Germinal center (tissue), 1 donor: Measurements from ENCODE around the gene CCDC15.

Experiments used
- DNase-seq: peaks from one replicate; pipeline ENCODE4 v3.0.0; 2012; ENCODE audit warnings: mixed read lengths, low spot score

CCDC15 gene, protein sequence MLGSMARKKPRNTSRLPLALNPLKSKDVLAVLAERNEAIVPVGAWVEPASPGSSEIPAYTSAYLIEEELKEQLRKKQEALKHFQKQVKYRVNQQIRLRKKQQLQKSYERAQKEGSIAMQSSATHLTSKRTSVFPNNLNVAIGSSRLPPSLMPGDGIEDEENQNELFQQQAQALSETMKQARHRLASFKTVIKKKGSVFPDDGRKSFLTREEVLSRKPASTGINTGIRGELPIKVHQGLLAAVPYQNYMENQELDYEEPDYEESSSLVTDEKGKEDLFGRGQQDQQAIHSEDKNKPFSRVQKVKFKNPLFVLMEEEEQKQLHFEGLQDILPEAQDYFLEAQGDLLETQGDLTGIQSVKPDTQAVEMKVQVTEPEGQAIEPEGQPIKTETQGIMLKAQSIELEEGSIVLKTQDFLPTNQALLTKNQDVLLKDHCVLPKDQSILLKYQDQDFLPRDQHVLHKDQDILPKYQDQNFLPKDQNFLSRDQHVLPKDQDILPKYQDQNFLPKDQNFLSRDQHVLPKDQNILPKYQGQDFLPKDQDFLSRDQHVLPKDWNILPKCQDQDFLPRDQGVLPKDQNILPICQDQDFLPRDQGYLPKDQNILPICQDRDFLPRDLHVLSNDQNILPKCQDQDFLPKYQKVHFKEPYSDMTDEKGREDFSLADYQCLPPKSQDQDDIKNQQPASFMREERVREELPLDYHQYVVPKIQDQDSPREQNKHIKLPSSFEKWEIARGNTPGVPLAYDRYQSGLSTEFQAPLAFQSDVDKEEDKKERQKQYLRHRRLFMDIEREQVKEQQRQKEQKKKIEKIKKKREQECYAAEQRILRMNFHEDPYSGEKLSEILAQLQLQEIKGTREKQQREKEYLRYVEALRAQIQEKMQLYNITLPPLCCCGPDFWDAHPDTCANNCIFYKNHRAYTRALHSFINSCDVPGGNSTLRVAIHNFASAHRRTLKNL

DNA sequence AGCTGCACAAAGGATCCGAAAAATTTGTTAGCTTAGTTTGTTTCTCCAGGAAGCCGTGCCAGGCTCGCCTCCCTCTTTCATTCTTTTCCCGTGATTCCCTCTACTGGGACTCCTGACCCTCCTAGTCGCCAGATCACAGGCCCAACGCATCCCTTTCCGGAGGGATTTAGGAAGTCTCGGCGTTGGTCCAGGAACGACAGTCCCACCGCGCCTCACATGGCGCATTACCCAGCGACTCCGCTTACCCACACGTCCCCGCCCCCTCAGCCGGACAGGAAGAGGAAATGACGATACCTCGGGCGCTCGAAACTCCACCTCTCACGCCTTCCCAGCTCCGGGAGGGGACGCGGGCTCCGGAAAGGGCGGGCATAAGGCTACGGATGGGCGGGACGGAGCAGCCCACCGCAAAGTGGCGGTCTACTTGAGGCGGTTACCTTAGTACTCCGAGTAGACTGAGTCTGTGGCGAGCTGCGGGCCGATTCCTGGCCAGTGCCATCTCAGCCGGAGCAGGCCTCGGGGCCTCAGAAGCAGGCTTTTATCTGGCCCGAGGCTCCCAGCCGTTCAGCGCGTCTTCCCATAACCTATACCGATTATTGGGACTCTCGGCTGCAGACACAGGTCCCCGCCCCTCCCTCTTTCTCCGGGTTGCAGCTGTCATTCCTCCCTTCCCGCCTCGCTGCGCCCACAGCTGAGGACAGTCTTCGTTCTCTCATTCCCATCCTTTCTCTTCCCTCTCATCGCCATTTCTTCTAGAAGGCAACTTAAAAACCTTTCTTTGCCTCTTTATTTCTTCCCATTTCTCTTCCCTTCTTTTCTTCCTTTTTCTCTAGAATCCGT lies at the start of gene CCDC15:
Gene CCDC15, plus strand, starts transcription at position 450 of the 837 bp plus-strand sequence. CDS start 531 bp downstream, outside the sequence.
- peak; percentile 92 for DNase-seq

DNA sequence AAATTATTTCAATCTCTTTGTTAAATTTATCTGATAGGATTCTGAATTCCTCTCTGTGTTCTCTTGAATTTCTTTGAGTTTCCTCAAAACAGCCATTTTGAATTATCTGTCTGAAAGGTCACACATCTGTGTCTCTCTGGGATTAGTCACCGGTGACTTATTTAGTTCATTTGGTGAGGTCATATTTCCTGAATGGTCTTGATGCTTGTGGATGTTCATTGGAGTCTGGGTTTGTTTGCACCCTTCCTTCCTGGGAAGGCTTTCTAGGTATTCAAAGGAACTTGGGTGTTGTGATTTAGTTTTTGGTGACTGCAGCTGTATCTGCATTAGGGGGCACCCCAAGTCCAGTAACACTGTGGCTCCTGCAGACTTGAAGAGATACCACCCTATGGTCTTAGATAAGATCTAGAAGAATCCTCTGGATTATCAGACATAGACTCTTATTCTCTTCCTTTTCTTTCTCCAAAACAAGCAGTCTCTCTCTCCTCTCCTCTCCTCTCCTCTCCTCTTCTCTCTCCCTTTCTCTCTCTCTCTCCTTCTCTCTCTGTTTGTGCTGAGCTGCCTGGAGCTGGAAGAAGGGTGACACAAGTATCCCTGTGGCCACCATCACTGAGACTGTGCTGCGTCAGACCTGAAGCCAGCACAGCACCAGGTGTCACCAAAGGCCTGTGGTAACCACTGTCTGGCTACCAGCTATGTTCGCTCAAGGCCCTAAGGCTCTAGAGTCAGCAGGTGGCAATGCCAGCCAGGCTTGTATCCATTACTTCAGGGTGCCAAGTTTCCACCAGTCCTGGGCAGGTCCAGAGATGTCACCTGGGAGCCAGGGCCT lies 38.2 kb upstream of the CCDC15 start:
- DNase-seq = no peak

DNA sequence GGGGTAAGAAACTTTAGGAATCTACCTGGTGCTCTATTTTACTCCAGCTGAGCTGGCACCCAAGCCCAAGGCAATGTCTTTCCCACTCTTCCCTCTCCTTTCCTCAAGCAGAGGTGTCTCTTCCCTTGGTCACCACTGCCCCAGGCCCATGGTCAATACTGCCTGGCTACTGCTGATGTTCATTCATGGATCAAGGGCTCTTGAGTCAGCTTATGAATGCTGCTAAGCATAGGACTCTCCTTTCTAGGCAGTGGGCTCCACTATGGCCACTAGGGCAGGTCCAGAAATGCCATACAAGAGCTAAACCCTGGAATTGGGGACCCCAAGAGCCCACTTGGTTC lies 37.7 kb upstream of the CCDC15 start:
- DNase-seq = no peak

DNA sequence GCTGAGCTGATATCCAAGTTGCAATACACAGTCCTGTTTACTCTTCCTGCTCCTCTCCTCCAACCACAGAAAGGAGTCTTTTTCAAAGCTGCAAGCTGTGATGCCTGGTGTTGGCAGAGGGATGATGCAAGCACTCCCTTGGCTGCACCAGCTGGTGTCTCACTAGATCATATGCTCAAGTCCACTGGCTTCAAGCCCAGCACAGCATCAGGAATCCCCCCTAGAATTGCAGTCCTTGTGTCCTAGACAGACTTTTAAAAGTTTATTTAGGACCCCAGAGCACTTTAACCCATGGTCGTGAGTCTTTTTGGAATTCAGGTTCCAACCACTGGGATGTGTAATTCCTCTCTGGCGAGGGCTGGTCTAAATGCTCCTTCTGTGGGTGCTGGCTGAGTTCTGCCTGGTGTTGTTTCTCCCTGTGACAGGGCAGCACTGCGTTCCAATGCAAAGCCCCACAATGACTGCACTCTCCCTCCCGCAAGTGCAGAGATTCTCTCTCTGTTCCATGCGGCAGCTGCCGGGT lies 36.8 kb upstream of the CCDC15 start:
- no peak for DNase-seq

DNA sequence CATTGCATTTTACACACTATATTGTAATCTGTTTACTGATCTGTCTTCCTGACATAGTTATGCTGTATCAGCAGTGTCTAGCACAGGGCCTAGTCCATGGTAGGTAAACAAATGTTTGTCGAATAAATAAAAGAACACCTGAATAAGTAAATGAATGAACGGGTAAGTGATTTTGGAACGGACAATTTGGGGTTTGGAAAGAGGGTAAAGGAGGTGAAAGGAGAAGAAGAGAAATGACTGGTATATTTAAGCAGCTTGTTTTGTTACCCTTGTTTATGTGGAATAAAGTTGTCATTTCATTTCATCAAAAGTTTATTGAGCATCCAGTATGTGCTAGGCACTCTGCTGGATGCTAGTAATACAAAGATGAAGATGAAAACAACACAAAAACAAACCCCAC lies 35.1 kb upstream of the CCDC15 start, which contains the start of gene HEPN1:
Gene HEPN1, plus strand, starts transcription at position 301 of the 400 bp plus-strand sequence.
- DNase-seq = no peak

DNA sequence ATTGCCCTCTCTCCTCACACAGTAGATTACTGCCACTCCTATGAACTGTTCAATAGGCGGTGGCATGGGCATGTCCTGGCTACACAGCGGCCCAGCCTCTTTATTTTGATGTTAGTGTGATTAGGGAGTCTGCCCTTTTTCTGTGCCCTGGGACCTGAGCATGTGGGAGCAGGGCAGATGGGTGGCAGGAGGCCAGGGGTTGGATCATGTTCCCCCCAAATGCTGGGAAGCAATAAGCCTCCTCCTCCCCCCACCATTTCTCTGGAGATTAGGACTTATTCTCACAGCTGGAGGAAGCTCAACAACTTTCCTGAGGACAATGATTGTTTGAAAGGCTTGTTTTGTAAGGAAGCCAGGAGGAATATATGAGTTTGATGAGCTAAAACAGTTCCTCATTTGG lies 34.1 kb upstream of the CCDC15 start:
- DNase-seq = no peak

DNA sequence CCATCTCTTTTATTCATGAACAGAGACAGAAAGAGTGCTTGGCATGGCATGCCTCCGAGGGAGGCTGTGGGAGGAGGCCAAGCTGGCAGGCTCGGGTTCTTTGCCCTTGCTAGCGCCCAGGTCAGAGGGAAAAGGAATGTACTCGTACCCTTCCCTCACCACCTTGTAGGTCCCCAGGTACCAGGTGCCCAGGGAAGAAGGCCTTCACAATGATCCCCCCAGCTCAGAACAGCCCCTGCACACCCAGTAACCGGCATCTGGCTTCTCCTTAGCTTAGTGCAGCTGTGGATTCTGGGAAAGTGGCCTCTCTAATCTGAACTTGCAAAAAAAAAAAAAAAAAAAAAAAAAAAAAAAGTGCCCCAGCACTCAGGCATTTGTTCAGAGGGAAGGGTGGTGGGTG lies 33.6 kb upstream of the CCDC15 start:
- DNase-seq = no peak

DNA sequence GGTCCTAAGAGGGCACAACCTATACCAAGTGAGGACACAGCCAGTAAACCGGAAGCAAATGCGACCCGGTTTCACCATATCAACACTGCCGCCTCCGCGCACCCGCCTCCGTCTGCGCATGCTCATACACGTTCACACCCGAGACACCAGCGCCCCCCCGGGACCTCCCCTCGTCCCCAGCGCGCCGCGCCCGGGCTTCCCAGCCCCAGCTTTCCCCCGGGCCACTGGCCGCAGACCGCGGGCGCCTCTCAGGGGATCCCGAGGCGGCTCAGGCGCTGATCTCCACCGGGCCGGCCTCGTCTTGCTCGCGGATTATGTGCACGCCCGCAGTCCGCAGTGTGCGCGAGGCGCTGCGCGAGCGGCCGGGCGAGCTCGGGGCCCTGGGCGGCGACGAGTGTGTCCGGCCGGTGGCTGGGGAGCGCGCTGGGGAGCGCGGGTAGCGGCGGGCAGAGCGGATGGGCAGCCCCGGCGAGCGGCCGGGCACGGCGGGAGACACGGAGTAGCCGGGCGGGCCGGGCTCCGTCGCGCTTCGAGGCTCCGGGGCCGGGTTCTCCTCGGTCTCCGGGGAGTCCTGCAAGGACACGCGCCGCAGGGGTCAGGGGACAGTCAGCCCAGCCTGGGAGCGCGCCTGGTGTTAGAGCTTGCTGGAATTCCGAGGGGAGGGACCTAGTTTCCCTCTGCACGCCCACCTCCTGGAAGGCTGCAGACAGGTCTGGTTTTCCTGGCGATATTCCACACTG lies 33.0 kb upstream of the CCDC15 start:
- peak; percentile 90 for DNase-seq

DNA sequence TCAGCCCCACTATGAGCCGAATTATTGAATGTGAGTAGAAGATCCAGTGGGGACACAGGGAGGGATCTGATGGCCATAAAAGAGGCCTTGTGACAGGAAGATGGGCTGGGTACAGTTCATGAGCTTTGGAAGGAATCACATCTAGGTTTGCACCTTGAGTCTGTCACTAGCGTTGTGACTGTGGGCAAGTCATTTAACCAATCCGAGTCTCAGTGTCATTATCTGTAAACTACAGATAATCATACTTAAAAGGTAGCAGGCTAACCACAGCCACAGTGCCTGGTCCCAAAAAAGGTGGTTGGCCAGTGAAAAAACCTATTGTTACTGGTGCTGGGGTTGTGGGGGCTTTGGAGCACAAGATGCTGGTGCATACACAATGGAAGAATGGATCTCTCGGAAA lies 31.2 kb upstream of the CCDC15 start:
- no peak for DNase-seq

DNA sequence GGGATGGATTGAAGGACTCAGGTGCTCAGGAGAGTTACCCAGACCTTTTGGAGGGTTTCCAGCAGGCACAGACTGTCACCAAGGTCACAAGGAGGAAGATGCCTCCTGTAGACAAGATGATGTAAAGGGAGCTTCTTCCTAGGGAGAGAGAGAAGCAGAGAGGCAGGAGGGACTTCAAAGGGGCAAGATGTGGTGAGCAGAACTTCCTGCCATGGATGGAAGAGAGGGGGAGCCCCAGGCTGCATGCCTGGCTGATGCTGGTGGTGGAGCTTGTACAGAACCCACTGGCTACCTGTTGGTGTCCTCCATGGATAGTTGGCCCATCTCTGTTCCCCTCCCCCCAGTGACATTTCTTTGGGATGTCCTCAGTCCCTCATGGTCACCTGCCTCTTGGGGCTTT lies 30.7 kb upstream of the CCDC15 start:
- no peak for DNase-seq

DNA sequence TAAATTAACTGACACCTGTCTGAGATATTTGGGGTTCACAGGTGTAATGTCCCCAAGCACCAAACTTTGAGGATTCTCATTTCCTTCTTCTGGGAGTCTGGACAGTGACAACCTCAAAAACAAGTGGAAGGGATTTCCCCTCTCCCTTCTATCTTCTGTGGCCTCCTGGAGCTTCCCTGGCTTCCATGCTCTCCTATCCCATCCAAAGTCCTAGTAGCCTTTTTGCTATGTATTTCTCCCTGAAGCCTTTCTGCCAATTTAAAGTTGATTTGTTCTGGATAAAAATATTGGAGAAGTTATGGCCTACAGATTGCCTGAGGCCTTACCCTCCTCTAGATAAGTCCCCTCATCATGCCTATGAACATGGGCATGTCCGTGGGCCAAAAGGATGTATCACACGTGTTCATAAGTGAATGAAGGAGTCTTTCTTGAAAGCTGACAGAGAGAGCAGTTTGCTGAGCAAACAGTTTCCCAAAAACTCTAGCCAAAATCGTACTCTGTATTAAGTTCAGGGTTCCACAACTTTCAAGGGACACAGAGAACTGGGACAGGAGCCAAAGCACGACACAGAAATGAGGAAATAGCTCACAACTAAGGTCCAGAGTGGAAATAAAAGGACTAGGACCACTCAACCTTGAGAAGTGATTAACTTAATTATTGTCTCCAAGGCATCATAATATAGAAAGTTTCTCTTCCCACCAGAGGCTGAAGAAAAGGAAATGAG lies 24.9 kb upstream of the CCDC15 start:
- no peak for DNase-seq

DNA sequence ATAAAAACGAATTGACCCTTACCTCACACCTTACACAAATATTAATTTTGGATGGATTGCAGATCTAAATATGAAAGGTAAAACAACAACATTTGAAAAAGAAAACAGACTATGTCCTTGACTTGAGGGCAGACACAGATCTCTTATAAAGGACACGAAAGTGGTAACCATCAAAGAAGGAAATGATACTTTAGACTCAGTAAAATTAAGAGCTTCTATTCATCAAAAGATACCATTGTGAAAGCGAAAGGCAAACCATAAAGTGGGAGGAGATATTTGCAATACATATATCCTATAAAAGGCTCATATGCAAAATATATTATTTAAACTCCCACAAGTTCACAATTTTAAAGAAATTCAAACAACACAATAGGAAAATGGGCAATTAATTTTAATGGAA lies 23.2 kb upstream of the CCDC15 start:
- DNase-seq = no peak

DNA sequence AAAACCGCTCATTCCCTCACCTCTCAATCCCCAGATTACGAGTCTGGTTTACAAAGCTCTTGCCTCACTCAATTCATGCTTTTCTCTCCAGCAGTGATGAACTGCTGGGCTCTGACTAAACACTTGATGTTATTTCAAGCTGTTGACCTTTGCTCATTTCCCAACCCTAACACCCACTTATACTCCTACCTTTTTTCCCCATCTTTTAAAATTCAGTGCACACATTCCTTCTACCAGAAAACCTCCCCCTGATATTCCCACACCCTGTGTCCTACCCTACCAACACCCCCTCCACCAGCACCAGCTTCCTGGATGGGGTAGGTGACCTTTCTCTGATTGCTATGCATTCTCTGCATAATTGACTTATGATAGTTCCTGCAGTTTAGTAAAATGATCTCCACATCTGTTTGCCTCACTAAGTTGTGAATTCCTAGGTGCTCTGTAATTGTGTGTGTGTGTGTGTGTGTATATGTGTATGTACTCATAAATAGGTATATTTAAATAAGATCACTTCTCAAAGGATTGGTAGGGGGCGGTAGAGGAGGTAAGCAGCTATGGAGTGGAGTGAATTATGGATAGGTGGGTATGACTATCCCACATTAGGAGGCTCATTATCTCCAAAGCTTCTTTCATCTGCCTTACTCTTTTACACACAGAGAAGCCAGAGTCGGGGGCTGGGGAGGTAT lies 19.0 kb upstream of the CCDC15 start:
- no peak for DNase-seq

DNA sequence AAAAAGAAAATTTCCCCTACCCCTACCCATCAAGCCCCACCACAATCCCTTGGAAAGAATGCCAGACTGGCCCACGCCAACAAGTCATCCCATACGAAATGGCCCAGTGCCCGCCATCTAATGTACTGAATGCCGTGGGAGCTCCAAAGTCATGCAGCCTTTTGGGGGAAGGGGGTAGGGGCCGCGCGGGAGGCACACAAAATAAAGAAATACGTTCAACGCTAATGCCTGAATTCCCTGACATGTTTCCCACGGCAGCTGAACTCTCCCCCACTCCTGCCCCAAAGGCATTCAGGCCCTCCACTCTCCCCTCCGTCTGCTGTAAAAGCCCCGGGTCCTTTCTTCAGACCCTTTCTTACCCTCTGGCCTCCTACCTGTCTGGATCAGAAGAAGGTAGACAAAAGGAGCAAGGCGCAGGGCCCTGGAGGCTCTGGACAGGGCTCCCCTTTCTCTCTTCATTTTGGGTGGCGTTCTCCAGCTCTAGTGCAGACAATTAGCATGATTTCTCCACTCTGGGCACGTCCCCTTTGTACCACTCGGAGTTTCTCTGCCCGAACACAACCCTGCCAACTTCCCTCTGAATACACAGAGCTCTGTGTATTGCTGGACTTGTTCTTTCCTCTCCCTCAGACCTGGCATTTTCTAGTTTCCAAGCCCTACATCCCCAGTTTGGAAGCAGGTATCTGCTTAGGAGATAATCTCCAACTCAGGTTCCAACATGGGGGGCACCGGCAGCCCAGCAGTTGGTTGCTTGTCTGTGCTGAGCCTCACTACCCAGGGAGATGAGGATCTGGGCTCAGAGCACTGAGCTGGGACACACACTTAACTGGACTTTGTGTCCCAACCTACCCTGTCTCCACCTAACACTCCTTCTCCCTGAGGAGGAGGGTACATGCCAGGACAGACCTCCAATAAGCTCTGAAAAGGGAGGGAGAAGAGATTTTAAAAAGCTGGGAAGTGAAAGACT lies 18.2 kb upstream of the CCDC15 start, which contains the start of gene HEPACAM:
Gene HEPACAM, minus strand, starts transcription at position 500 of the 967 bp plus-strand sequence. Its CDS starts 41 bp downstream, at position 459.
- no peak for DNase-seq

DNA sequence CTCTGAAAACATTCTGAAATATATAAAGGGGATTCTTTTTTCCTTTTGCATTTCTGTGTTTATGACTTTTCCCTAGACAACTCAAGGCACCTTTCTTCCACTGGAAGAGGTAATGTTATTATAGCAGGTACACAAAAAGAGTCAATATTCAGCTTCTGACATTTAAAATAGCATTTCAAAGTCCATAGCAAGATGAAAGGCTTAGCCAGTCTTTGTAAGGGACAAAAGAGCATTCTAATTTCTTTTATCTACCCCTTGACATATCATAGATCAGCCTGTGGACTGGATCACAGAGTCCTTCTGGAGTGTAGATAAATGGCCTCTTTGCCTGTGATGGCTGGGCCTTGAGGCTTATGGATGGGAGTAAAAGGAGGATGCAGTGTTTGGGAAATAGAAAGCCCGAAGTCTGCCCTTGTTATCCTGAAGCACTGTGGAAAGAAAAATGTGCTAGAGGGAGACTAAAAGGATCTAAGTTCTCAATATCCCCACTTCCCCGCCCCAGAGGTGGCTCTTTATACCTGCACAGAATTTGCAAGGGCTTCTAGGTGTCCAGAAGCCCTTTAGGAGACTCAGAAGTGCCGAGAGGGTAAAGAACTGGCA lies 16.6 kb upstream of the CCDC15 start:
- DNase-seq = no peak

DNA sequence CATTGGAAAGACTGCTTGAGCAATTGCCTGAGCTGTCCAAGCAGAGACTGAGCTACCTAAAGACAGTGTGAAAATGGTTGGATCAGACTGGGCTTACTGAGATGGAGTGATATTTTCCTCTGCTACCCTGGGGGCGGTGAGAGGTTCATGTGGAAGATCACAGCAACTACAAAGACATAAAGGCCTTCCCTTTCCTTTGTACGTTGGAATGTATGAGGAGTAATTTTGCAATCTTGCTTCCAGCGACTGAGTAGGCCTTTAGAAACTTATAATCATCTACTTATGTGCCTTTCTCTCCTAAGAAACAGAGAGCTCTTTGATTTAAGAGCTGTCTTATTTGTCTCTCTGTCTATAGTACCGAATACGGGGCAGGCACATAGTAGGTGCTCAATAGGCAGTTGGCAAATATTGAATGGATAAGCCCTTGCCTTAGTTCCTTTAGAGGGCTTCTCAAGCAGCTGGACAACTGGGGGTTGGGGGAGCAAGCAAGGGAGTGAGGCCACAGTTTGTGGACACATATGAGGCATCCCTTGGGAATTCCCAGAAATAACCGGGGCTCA lies 15.7 kb upstream of the CCDC15 start:
- no peak for DNase-seq

DNA sequence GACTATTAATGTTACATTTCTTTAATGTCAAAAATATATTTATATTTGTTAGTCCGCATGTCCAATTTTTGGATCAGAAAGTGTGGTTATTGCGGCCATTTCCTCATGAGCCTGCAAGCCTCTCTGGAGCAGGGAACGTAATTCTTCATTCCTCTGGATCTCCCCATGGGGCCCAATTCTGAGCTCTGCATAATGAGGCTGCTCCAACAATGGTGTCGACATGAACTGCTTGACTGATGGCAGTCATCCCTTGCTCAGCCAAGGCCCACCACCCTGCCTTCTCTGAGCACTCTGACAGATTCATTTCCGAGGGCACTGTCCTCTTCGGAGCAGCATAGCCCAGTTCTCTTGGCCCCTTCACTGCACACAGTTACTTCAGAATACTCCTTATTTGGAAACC lies 15.0 kb upstream of the CCDC15 start:
- DNase-seq = no peak
